SK-N-MC (cell line): ENCODE measurements around the gene CDC42SE2.

Source experiments
- DNase-seq: peaks from one replicate; pipeline ENCODE4 v3.0.0-alpha.2; 2011; ENCODE audit warnings: low read depth, low spot score
- H3K27ac ChIP-seq: fragments of 200-600 bp; sonication (generic); 2 replicates; pipeline ENCODE4 v1.5.1; 2016; ENCODE audit warnings: mixed run types
- H3K36me3 ChIP-seq: fragments of 200-600 bp; sonication (generic); 2 replicates; pipeline ENCODE4 v1.6.1; 2017; ENCODE audit warnings: antibody characterized with exemption, low read length, mixed read lengths; ENCODE audit not compliant: insufficient read depth
- H3K4me3 ChIP-seq: fragments of 200-600 bp; sonication (generic); 2 replicates; pipeline ENCODE4 v1.5.1; 2016
- H3K9ac ChIP-seq: fragments of 200-600 bp; sonication (generic); 2 replicates; pipeline ENCODE4 v1.8.0; 2017; ENCODE audit warnings: mixed run types, mixed read lengths; ENCODE audit not compliant: insufficient read length
- H3K9me3 ChIP-seq: fragments of 200-600 bp; sonication (generic); 2 replicates; pipeline ENCODE4 v1.6.1; 2017; ENCODE audit warnings: low read depth, mild to moderate bottlenecking, antibody characterized with exemption, low read length, moderate library complexity, mixed read lengths
- EZH2 ChIP-seq: fragments of 200-600 bp; sonication (generic); IDR thresholded peaks from one replicate; pipeline ENCODE4 v1.6.1; 2017; ENCODE audit warnings: antibody characterized with exemption
- FOXP2 ChIP-seq: optimal IDR thresholded peaks from 2 replicates; pipeline ENCODE3; 2011; ENCODE audit warnings: mild to moderate bottlenecking, moderate library complexity; ENCODE audit not compliant: insufficient read depth; ENCODE audit errors: extremely low read length, control extremely low read depth
- POLR2AphosphoS5 ChIP-seq: IDR thresholded peaks from 2 replicates; pipeline ENCODE4 v1.6.1; 2012; ENCODE audit warnings: mild to moderate bottlenecking, low read depth, low read length, borderline replicate concordance

CDC42SE2 gene

DNA sequence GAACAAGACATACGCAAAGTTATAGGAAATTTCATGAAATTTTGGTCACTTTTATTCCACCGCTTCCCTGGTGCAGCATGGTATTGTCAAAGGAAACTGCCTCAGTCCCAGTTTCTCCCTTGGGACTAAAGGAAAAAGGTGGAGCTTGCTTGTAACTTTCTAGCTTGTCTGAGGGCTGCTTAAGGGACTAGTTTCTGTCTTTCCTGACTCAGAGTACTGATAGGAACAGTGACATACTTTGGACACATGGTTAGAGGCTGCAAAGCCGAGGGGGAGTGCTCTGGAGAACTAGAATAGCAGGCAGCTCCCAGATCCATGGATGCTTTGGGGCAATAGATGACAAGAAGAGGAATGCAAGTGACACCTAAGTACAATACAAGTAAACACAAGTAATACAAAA is 136.7 kb downstream of the CDC42SE2 start:
- Histone ChIP-seq H3K27ac (no peak overlapping the region), H3K9me3 (peaks cover 6% of the 10 kb centered on the region; the same call in 1 of the 2 replicates), H3K9ac (no peak overlapping the region), H3K4me3 (no peak overlapping the region), H3K36me3 (peaks cover 78% of the 10 kb centered on the region)
- no peak for DNase-seq
- TF ChIP-seq POLR2AphosphoS5 (no peak), EZH2 (no peak), FOXP2 (no peak)

- H3K9me3 ChIP-seq: peaks cover 6% of the 10 kb centered on the region; the same call in 1 of the 2 replicates
- no peak for DNase-seq
- TF ChIP-seq EZH2 (no peak), FOXP2 (no peak), POLR2AphosphoS5 (no peak)
- no peak overlapping the region for H3K27ac ChIP-seq
- H3K9ac ChIP-seq: no peak overlapping the region
- peaks cover 60% of the 10 kb centered on the region for H3K36me3 ChIP-seq
- H3K4me3 ChIP-seq: no peak overlapping the region
These were observed 141.8 kb downstream of the CDC42SE2 start for GRCh38 chr5:131405674-131406073.

DNA sequence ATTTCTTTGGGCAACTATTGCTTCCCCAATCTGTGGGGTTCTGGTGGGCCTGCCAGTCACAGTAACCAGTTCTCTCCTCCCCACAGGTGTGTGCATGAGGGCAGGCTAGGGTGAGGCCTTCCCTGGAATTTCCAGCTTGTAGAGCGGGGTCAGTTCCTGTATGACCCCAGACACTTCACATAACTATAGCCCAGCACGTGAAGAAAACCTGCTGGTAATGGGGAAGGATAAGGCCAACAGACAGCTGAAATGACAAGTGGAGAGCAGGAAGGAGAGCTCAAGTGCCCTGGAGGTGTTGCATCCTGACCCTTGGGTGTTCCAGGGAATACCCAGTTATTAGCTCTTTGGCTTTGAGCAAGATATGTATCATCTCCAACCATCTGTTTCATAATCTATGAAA is 142.2 kb downstream of the CDC42SE2 start:
- TF ChIP-seq FOXP2 (no peak), POLR2AphosphoS5 (no peak), EZH2 (no peak)
- Histone ChIP-seq H3K9me3 (peaks cover 6% of the 10 kb centered on the region; the same call in 1 of the 2 replicates), H3K36me3 (peaks cover 59% of the 10 kb centered on the region), H3K27ac (no peak overlapping the region), H3K4me3 (no peak overlapping the region), H3K9ac (no peak overlapping the region)
- no peak for DNase-seq

- peaks cover 6% of the 10 kb centered on the region; the same call in 1 of the 2 replicates for H3K9me3 ChIP-seq
- H3K27ac ChIP-seq: peak overlapping the region; percentile 54; the same call in 1 of the 2 replicates
- H3K9ac ChIP-seq: no peak overlapping the region
- TF ChIP-seq POLR2AphosphoS5 (no peak), EZH2 (no peak), FOXP2 (no peak)
- DNase-seq: no peak
- H3K4me3 ChIP-seq: no peak overlapping the region
- H3K36me3 ChIP-seq: peaks cover 53% of the 10 kb centered on the region
These were observed 143.3 kb downstream of the CDC42SE2 start for GRCh38 chr5:131406975-131407638.

DNA sequence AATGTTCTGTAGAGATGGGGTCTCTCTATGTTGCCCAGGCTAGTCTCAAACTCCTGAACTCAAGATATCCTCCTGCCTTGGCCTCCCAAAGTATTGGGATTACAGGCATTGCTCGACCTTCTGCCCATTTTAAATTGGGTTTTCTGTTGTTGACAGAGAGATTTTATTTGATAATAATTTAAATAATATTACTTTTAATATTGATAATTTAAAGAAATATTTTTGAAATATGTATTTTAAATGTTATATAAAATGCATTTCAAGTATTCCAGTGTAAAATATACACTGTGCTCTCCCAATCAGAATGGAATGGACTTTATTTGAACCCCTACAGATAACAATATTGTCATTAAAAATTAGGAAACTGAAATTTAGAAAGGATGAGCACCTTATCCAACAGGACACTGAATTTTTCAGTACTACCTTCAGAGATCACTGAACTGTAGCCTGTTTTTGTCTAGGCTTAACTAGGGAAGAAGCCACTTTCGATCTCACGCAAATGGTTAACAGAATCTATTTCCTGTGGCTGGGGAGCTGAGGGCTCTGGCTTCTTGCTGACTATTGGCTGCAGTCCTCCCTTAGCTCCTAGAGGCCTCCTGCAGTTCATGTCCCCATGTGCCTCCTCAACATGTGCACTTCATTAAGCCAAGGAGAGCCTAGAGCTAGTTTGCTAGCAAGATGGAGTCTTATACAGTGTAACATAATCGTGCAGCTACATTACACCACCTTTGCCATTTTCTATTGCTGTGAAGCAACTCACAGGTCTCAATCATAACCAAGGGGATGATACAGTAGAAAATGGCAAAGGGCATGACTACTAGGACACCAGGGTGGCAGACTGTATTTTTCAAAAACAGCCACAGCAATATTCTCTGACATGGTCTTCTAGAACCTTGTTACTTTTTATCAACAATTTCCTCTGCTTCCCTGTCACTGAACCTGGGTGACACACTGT is 150.0 kb downstream of the CDC42SE2 start:
- TF ChIP-seq POLR2AphosphoS5 (peak; percentile 40; the same call in 1 of the 2 replicates), EZH2 (no peak), FOXP2 (peak; percentile 65)
- peak; percentile 72 for DNase-seq
- Histone ChIP-seq H3K36me3 (peaks cover 33% of the 10 kb centered on the region), H3K9me3 (no peaks in the 10 kb centered on the region), H3K9ac (peak overlapping the region; percentile 67), H3K27ac (peak overlapping the region; percentile 99), H3K4me3 (peak overlapping the region; percentile 53)

DNA sequence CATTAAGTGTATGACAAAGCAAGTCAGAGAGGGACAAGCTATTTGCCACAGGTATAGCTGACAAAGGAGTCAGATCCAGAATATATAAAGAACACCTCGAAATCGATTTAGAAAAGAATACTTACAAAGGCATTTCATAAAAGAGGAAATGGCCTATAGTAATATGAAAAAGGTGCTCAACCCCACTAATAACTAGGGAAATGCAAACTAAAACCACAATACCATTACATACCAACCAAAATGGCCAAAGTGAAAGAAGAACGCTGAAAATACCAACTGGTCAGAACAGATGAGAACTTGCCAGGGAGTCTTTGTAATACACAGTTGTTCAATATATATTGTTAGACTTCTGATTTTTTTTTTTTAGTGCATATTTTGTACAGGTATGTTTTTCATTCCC is 152.9 kb downstream of the CDC42SE2 start:
- TF ChIP-seq FOXP2 (no peak), POLR2AphosphoS5 (no peak), EZH2 (no peak)
- no peaks in the 10 kb centered on the region for H3K9me3 ChIP-seq
- peak overlapping the region; percentile 70 for H3K27ac ChIP-seq
- peaks cover 15% of the 10 kb centered on the region for H3K36me3 ChIP-seq
- DNase-seq: no peak
- peak overlapping the region; percentile 19 for H3K9ac ChIP-seq
- H3K4me3 ChIP-seq: no peak overlapping the region

GRCh38 chr5:131417240-131417869 is 153.5 kb downstream of the CDC42SE2 start:
- Histone ChIP-seq H3K36me3 (peaks cover 15% of the 10 kb centered on the region), H3K9ac (no peak overlapping the region), H3K4me3 (no peak overlapping the region), H3K27ac (peak overlapping the region; percentile 70), H3K9me3 (no peaks in the 10 kb centered on the region)
- peak; percentile 75 for DNase-seq
- TF ChIP-seq POLR2AphosphoS5 (no peak), FOXP2 (no peak)

DNA sequence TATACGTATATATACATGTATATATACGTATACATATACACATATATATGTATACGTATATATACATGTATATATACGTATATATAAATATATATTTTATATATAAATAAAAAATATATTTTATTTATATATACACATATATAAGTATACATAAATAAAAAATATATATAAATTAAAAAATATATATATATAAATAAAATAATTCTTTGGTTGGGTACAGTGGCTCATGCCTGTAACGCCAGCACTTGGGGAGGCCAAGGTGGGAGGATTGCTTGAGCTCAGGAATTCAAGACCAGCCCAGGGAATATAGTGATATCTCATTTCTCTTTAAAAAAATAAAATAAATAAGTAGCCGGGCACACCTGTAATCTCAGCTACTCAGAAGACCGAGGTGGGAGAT is 155.0 kb downstream of the CDC42SE2 start:
- peaks cover 14% of the 10 kb centered on the region; the same call in 1 of the 2 replicates for H3K36me3 ChIP-seq
- no peaks in the 10 kb centered on the region for H3K9me3 ChIP-seq
- no peak overlapping the region for H3K9ac ChIP-seq
- H3K27ac ChIP-seq: no peak overlapping the region
- no peak overlapping the region for H3K4me3 ChIP-seq
- no peak for DNase-seq
- TF ChIP-seq EZH2 (no peak), POLR2AphosphoS5 (no peak), FOXP2 (no peak)
